Measurements from ENCODE around the gene LEP. TPM values are rescaled to one million over a fixed set of nuclear protein-coding genes. Genes with fewer than 3 reads are reported as not detected.

LEP gene
- polyA plus RNA-seq, 1 experiment: 0.05 TPM

- DNase-seq (ENCODE audit: low read depth): no peak
- ChIA-PET CTCF (no interaction called here), POLR2A (no interaction called here)
- TF ChIP-seq, protein P1, sequence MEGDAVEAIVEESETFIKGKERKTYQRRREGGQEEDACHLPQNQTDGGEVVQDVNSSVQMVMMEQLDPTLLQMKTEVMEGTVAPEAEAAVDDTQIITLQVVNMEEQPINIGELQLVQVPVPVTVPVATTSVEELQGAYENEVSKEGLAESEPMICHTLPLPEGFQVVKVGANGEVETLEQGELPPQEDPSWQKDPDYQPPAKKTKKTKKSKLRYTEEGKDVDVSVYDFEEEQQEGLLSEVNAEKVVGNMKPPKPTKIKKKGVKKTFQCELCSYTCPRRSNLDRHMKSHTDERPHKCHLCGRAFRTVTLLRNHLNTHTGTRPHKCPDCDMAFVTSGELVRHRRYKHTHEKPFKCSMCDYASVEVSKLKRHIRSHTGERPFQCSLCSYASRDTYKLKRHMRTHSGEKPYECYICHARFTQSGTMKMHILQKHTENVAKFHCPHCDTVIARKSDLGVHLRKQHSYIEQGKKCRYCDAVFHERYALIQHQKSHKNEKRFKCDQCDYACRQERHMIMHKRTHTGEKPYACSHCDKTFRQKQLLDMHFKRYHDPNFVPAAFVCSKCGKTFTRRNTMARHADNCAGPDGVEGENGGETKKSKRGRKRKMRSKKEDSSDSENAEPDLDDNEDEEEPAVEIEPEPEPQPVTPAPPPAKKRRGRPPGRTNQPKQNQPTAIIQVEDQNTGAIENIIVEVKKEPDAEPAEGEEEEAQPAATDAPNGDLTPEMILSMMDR (IDR thresholded peaks at IDR 0.05; ENCODE audit: insufficient read depth, low read depth, low read length): no peak
- H3K4me3 ChIP-seq (ENCODE audit: low read depth, low read length): no peak overlapping the region
- H3K27me3 ChIP-seq (ENCODE audit: control insufficient read depth, insufficient read depth, low read length): peaks cover 3% of the 10 kb centered on the region
- no peaks in the 10 kb centered on the region for H3K36me3 ChIP-seq (ENCODE audit: control insufficient read depth, insufficient read depth, low read length)
Observed at GRCh38 chr7:128260069-128260795, 19.2 kb downstream of the LEP start.

DNA sequence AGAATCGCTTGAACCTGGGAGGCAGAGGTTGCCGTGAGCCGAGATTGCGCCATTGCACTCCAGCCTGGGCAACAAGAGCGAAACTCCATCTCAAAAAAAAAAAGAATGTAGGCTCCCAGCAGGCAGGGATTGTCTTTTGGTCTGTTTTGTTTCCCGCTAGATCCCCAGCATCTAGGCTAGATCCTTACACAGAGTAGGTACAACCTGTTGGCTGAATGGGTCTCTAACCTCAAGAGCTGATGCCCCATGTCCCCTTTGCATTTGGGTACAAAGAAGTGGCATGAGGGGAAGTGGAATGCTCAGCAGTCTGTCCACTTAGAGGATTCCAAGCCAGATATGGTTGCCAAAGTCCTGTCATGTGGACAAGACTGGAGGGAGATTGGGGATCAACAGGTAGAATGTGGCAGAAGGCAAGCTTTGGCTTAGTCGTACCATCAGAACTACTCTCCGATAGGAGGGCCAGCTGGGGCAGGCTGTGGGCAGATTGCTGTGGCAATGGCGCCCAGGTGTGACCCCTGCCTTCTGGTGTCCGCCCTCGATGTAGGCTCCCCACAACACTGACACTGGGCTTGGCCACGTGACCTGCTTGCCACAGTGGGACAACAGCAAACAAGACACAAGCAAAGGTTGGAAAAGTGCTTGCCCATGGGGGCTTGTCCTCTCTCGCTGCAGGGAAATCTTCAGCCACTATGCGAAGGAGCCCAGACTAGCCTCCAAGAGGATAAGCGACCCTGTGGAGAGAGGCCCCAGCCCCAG, 21.4 kb downstream of the LEP start:
- TF ChIP-seq, protein P1 (IDR thresholded peaks at IDR 0.05; ENCODE audit: insufficient read depth, low read depth, low read length): no peak
- ChIA-PET POLR2A (no interaction called here), CTCF (no interaction called here)
- Histone ChIP-seq H3K36me3 (ENCODE audit: control insufficient read depth, insufficient read depth, low read length) (no peaks in the 10 kb centered on the region), H3K27me3 (ENCODE audit: control insufficient read depth, insufficient read depth, low read length) (peaks cover 2% of the 10 kb centered on the region), H3K4me3 (ENCODE audit: low read depth, low read length) (no peak overlapping the region)
- DNase-seq (ENCODE audit: low read depth): no peak

DNA sequence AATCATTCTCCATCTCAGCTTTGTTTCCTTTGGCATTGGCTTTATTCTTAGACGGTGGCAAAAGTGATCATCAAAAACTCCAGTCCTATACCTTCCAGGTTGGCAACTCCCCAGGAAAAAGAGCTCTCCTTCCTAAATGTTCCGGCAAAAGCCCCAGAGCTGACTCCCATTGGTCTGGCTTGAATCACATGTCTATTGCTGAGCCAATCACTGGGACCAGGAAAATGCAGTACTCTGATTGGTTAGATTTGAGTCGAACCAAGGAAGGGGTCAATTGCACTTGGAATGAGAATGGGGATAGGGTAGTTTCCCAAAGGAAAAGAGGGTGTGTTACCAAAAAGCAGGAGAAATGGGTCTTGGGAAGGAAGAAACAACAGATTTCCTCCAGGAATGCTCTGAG, 22.3 kb downstream of the LEP start:
- ChIA-PET POLR2A (interaction anchor here (0.6 kb wide), 1 partner anchor 81 kb away, joined by 5 read pairs; no protein-coding TSS in a partner anchor), CTCF (interaction anchor here (0.8 to 1.6 kb wide), 2 partner anchors 9 to 16 kb away, joined by 3 to 5 read pairs; no protein-coding TSS in a partner anchor)
- H3K27me3 ChIP-seq (ENCODE audit: control insufficient read depth, insufficient read depth, low read length): peaks cover 2% of the 10 kb centered on the region
- TF ChIP-seq, protein P1 (IDR thresholded peaks at IDR 0.05; ENCODE audit: insufficient read depth, low read depth, low read length): no peak
- DNase-seq (ENCODE audit: low read depth): no peak
- no peaks in the 10 kb centered on the region for H3K36me3 ChIP-seq (ENCODE audit: control insufficient read depth, insufficient read depth, low read length)
- H3K4me3 ChIP-seq (ENCODE audit: low read depth, low read length): no peak overlapping the region

DNA sequence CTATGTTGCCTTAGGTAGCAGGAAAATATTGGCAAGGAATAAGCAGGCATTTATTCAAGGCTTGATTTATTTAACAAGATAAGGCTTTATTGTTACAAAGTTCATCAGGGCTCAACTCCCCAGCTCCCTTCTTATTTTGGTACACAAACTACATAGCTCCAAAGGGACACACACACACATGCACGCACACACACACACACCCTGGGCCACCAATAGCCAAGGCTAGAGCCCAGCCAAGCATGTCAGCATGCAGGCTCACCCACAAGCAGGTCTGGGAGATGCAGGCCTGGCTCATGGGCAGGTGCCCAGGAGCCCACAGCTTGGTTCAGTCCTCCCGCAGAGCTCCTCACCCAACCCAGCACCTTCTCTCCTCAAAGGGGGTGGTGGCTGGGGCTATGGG, 23.4 kb downstream of the LEP start:
- TF ChIP-seq, protein P1 (IDR thresholded peaks at IDR 0.05; ENCODE audit: insufficient read depth, low read depth, low read length): no peak
- CTCF ChIA-PET: interaction anchor here (1.6 kb wide), 2 partner anchors 10 to 30 kb away, joined by 3 to 5 read pairs; no protein-coding TSS in a partner anchor
- DNase-seq (ENCODE audit: low read depth): no peak
- no peaks in the 10 kb centered on the region for H3K36me3 ChIP-seq (ENCODE audit: control insufficient read depth, insufficient read depth, low read length)
- POLR2A ChIA-PET: no interaction called here
- no peak overlapping the region for H3K4me3 ChIP-seq (ENCODE audit: low read depth, low read length)
- peaks cover 3% of the 10 kb centered on the region for H3K27me3 ChIP-seq (ENCODE audit: control insufficient read depth, insufficient read depth, low read length)

DNA sequence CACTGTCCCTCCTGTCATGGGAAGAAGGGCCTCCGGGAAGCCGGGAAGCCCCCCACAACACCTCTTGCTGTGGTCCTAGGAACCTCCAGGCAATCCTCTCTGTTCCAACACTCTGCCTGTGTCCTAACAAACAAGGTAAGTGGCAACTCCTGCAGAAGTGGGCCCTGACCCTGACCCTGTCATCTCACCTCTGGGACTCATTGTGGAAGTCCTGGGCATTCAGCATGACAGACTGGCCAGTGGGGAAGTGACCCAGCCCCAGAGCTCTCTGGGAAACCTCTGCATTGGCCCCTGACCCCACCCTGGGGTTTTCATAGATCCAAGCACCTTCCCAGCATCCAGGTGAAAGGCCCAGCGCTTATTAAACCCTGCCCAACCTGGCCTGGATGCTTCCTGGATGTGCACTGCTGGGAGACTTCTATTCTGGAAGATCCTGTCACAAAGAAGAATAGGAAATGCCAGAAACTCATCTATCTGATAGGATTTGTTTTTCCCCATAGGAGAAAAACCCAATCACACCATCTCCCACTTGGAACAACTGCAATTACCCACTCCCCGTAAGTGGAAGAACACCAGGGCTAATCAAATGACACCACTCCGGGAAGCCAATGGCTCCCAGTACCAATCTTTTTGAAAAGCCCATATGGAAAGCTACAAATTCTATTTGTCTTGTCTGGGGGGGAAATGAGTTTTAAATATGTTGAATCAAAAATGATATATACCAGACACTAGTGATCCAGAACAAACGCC, 24.3 kb downstream of the LEP start:
- Histone ChIP-seq H3K27me3 (ENCODE audit: control insufficient read depth, insufficient read depth, low read length) (peaks cover 3% of the 10 kb centered on the region), H3K36me3 (ENCODE audit: control insufficient read depth, insufficient read depth, low read length) (no peaks in the 10 kb centered on the region), H3K4me3 (ENCODE audit: low read depth, low read length) (no peak overlapping the region)
- POLR2A ChIA-PET: no interaction called here
- no peak for DNase-seq (ENCODE audit: low read depth)
- CTCF ChIA-PET: interaction anchor here (1.5 to 1.6 kb wide), 2 partner anchors 22 to 31 kb away, joined by 3 read pairs; no protein-coding TSS in a partner anchor
- TF ChIP-seq, protein P1 (IDR thresholded peaks at IDR 0.05; ENCODE audit: insufficient read depth, low read depth, low read length): no peak
